Epidermal melanocyte (primary cell): ENCODE data around the gene TINAG.

ENCODE experiments used
- DNase-seq: peaks from one replicate; pipeline ENCODE4 v3.0.0; 2011; ENCODE audit warnings: low spot score; ENCODE audit not compliant: insufficient read length

The TINAG gene, protein sequence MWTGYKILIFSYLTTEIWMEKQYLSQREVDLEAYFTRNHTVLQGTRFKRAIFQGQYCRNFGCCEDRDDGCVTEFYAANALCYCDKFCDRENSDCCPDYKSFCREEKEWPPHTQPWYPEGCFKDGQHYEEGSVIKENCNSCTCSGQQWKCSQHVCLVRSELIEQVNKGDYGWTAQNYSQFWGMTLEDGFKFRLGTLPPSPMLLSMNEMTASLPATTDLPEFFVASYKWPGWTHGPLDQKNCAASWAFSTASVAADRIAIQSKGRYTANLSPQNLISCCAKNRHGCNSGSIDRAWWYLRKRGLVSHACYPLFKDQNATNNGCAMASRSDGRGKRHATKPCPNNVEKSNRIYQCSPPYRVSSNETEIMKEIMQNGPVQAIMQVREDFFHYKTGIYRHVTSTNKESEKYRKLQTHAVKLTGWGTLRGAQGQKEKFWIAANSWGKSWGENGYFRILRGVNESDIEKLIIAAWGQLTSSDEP

DNA sequence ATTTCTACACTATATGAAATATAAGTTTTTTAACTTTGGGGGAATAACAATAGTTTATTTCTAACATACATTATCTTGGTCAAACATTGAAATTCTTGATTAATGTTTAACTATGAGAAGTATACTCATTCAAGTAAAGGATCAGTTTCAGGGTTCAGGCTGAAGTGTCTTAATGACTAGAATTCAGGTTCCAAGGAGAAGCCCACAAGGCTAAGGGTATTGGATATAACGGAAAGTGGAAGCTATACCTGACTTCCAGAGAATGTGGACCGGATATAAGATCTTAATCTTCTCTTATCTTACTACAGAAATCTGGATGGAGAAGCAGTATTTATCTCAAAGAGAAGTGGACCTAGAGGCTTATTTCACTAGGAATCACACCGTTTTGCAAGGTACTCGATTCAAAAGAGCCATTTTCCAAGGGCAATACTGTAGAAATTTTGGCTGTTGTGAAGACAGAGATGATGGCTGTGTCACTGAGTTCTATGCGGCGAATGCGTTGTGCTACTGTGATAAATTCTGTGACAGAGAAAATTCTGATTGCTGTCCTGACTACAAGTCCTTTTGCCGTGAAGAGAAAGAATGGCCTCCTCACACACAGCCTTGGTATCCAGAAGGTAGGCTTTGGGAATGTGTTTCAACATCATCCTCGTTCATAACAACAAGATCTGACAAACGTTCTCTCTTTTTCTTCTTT is at the start of gene TINAG:
Gene TINAG, plus strand, starts transcription at position 153 of the 697 bp plus-strand sequence. Its CDS starts 110 bp downstream, at position 263.
- DNase-seq, result no peak

- DNase-seq, result no peak
These were observed 48.2 kb upstream of the TINAG start for GRCh38 chr6:54260025-54260424.

GRCh38 chr6:54262499-54262898 is 45.7 kb upstream of the TINAG start:
- DNase-seq, result no peak

DNA sequence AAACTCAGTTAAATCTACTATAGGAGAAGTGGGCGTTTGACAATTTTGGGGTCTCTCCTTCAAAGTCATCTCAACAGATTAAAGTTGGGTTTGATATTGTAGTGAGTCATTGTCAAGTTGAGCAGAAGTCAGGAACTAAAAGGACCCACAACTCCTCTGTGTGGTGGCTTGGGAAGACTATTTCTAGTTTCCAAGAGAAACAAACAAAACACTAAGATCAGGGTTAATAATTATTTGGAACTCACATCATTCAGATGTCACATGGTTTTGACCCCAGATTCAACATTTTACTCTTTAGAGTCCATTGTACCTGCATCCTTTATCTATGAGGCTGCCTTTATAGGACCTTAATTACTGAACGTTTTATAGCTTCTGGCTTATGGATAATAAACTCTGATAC is 45.3 kb upstream of the TINAG start:
- no peak for DNase-seq

DNA sequence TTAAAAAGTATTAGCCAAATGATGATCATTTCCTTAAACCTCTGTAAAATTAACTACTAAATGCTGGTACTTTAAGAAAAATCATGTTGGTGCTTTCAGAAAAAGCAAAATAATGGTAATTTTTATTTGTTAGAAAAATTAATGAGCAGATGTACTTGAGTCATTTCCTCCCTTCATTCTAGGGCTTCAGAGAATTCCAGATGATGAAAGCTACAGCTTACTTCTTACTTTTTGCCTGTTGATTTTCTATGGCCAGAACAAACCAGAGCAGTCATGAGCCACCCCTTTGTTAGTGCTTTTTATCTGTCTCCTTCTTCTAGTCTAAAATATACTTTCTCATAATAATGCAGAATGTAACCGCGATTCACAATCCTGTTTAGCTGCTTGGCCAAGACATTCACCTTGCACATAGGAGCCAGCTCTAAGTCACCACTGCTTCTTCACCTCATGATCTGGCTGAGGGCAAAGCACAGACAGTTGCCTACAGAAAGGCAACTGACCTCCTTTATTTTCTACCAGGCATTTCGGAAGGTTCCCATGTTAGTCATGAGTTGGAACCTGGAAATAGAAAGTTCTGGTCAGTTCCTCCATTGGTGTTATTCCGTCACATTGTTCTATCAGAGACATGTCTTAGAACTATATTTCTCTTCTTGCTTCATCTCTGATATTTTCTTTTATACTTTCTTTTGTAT is 43.5 kb upstream of the TINAG start:
- DNase-seq, result no peak

DNA sequence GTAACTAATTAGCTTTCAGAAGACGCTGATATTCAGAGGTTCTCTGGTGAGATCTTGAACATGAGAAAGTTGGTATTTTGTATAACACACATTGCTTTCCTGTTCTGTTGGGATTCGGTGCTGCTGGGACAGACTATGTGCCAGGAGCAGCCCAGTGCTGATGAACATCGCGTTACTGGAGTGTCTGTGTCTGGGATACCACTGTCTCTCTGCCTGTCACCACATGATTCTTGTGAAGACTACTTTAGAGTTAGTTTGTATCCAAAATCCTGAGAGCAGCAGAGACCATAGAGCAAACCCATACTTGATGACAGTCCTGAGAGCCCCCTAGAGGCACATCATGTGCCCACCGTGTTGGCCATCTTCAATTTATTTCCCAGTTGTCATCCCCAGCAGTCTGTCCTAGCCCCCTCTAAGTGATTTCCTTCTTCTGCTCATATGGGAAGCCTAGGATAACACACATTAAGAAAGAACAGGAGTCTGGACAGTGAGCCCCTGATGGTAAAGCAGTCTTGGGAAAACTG is 41.8 kb upstream of the TINAG start:
- DNase-seq, result no peak

GRCh38 chr6:54267798-54268197 is 40.4 kb upstream of the TINAG start:
- no peak for DNase-seq

DNA sequence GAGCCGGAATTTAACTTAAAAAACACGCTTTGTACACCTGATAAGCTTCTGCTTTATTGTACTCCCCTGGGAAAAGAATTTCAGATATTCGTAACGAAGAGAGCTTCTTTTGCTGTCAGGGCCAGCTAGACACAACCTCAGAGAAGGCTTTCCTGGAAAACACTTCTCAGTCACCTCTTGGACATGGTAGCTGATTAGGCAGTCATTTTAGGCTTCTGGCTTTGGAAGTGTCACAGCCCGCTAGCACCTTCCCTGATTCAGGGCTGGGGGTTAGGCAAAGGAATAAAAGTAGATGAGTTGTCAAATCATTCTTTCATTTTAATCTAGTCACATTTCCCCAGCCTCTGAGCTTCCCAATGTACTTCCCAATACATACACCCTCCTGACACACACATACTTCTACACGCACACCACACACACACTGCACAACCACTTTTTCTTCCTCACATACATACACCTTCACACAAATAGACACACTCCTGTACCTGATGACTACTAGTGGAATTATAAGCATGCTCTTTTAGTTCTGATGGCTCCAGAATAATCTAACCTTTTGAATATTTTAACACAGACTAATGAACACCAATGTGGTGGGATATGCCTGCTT is 34.9 kb upstream of the TINAG start:
- no peak for DNase-seq

DNA sequence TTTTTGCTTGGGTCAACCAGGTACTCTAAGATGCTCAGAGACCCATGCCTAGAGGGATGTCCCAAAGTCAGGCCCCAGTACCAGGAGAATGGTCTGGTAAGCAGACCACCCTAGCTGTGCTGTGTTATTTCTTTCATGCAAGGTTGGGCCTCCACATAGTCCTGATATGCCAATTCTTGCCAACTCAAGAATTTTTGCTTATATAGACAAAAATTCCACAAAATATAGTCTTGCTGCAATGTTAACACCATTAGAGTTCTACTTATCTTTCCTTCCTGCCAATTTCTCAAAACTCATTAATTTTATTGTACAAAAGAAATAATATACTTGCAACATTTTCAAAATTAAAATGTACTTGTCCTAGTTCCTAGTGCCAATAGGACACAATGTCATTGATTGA is 33.9 kb upstream of the TINAG start:
- no peak for DNase-seq

DNA sequence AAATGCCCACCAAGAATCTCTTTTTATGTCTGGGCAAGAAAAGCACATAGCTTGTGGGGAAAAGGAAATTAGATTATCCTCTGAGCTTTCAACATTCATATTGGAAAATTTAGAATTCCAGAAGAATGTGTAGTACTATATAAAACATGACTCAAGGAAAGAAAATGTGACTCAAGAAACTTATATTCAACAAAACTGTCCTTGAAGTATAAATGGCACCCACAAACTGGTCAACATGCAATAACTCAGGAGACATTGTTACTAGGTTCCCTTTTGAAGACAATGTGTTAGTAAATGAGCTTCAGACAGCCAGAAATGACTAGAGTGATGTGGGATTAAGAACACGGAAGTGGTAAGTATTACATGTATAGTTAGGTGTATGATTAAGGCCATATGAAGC is 26.1 kb upstream of the TINAG start:
- DNase-seq, result no peak

GRCh38 chr6:54284161-54284860 is 23.9 kb upstream of the TINAG start:
- no peak for DNase-seq

DNA sequence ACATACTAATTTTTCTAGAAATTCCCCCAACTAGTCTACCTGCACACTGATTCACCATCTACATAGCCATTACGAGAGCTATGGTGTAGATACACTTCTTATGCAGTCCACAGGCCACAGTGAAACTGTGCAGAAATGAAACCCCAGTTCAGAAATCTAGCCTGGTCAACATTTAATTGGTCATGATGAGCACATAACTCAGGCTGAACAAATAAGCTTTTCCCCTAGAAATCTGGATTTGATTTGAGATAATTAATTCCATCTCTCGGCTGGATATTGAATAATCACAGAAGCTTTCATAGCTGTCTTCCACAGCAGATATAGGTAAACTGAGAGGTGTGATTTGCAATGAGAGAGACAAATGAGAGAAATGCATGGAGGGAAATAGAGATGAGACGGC is 22.6 kb upstream of the TINAG start:
- no peak for DNase-seq

GRCh38 chr6:54286141-54286540 is 22.1 kb upstream of the TINAG start:
- DNase-seq, result no peak

- no peak for DNase-seq
These were observed 19.8 kb upstream of the TINAG start for GRCh38 chr6:54288474-54288873.

GRCh38 chr6:54289426-54289825 is 18.8 kb upstream of the TINAG start:
- DNase-seq, result no peak

DNA sequence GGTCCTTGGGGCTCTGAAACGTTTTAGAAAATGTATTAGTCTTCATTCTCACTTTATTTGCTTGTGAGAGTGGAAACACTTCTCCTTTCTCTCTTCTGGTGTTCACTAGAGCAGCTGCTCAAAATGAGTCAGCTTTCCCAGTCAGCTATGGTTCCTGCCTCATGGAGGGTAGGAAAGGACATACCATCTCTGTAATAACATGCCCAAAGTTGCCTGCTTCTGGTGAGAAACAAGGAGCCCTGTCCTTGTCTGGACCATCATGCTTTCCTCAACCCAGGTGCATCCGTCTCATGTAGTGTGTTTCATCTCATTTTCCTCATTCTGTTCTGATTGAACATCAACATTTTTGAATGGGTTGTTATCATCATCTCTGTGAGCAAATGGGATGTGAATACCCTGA is 17.1 kb upstream of the TINAG start:
- DNase-seq, result no peak

DNA sequence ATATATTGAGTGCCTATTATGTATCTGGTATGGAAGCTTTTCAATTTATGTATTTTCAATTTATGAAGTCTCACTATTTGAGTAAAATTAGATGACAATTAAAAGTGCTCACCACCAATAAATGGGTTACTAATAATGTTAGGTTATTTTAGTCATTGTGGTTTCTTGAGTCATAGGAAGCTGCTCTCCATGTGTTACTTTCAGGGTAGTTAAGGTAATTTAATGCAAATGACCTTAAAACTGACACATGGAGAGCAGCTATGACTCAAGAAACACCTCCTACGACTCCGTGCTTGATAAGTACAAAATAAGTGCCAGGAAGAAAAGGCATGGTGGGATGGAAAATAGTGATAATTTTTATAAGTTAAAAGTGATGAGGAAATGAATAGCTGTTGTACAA is 16.5 kb upstream of the TINAG start:
- no peak for DNase-seq

DNA sequence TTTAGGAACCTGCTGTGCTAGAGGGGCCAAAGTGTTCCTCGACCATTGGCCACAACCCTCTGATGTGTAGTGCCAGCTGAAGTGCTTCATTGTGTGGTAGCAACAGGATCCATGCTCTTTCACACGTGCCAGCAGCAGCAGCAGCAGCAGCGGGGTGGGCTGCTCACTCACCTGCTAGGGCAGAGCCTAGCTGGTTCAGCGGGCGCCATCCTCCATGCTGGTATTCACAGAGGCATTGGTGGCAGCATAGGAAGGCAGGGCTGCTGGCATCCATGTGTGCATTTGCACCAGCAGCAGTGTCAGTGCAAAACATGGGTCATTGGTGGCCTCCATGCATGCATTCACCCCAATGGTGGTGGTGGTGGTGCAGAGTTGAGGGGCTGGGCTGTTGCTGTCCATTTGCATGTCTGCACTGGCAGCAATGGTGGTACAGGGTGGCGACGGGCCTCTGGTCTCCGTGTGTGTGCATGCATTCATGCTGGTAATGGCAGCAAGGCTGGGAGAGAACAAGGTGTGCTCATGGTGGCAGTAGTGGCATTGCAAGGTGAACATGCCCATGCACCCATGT is 13.2 kb upstream of the TINAG start:
- DNase-seq, result no peak

DNA sequence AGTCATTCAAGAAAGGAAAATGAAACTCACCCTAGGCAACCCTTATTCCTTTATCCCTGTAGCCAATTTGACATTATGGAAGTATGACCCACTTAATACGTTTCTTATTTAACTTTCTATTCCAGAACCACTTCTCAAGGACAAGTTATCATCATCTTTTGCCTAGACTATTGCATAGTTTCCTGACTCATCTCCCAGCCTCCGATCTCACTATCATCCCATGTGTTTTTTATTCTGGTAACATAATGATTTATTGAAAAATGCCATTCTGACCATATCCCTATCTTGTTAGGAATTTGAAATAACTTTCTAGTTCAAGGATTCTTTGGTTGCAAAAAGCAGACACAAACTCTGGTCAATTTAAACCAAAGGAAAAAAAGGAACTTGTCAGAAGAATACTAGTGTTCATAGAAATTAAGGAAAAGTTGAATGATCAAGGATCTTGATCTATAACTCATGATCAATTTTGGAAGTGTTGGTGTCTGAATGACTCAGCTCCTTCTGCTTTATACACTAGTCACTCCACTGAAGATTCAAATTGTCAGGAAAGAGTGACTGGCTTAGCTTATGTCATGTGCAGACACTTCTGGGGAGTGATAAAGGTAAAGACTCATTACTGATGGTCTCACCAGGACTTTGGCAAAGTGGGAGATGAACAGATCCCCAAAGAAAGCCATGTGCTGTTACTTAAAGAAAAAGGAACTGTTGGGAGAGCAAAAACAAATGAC is 8.5 kb upstream of the TINAG start:
- DNase-seq, result no peak

DNA sequence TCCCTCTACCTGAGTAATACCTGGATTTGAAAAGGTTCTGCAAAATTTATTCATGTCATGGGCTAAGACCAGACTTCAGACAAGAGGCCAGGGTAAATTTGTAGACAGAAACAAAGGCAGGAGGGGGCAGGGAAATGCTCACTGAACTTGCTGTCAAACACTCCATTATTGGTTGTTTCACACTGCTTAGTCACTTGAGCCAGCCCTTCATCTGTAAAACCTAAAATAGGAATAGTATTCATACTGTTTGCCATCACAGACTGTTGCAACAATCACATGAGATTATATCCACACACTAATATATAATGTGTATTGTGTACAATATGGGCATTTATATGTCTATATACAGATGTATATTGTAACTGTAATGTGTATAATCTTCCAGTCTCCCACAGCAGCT is 6.5 kb upstream of the TINAG start:
- DNase-seq, result no peak
